Activated CD4-positive, alpha-beta memory T cell treated with anti-CD3 and anti-CD28 coated beads, Interleukin-2, amount 10 ng/mL, durations not matched to agents 7 days and 5 days (primary cell): ENCODE measurements around the gene ROCK2. TPM values are rescaled to one million over a fixed set of nuclear protein-coding genes. Genes with fewer than 3 reads are reported as not detected.

Experiments used
- CTCF ChIA-PET: fragments of 350-600 bp; sonication (Branson Sonifier 250); formaldehyde crosslinking; loops from one replicate; lab custom pipeline; 2021; ENCODE audit warnings: antibody characterized with exemption, inconsistent platforms; lab: Charles Lee
- POLR2A ChIA-PET: fragments of 350-600 bp; sonication (Branson Sonifier 250); formaldehyde crosslinking; loops from one replicate; lab custom pipeline; 2021; ENCODE audit warnings: antibody characterized with exemption; lab: Charles Lee
- DNase-seq: peaks from one replicate; pipeline ENCODE4 v3.0.0-alpha.2; 2020
- H3K27ac Mint-ChIP-seq: one replicate; pipeline ENCODE4 v1.8.0; 2021; ENCODE audit warnings: mild to moderate bottlenecking, mixed read lengths
- H3K27me3 Mint-ChIP-seq: one replicate; pipeline ENCODE4 v1.8.0; 2021; ENCODE audit warnings: mixed read lengths
- H3K36me3 Mint-ChIP-seq: one replicate; pipeline ENCODE4 v1.8.0; 2021; ENCODE audit warnings: low read depth, mixed read lengths
- H3K4me1 Mint-ChIP-seq: one replicate; pipeline ENCODE4 v1.8.0; 2021; ENCODE audit warnings: mixed read lengths
- H3K4me3 Mint-ChIP-seq: one replicate; pipeline ENCODE4 v1.8.0; 2021; ENCODE audit warnings: mild to moderate bottlenecking, mixed read lengths
- H3K9me3 Mint-ChIP-seq: one replicate; pipeline ENCODE4 v1.8.0; 2021; ENCODE audit warnings: mixed read lengths
- total RNA-seq, 2 experiments: library from RNA; stranded (reverse); gene quantifications; one replicate each; pipeline ENCODE4 v1.2.3, GENCODE V29; 2021

The ROCK2 gene
- total RNA-seq, 2 experiments from 2014 or later: 21.3 to 22.6 TPM

DNA sequence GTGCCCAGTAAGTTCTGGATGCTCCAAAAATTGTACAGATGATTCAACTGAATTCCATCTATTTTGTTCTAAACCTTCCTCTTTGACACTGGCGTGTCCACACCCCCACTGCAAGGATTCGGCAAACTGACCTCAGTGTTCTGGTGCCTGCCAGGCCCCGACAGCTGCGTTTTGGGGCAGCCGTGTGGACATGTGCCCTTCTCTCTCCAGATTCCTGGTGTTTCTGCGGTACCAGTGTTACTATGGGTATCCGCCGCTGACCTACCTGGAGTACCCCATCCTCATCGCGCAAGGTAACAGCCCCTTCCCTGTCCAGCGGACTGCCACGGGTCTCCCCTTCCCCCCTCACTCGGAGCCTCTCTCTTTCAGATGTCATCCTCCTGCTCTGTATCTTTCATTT is 184.2 kb downstream of the ROCK2 start:
- ChIA-PET CTCF (no interaction called here), POLR2A (interaction anchor here (0.9 kb wide), 1 partner anchor 185 kb away, joined by 3 read pairs; no protein-coding TSS in a partner anchor)
- Mint-ChIP-seq H3K9me3 (no peaks in the 10 kb centered on the region), H3K27ac (peak overlapping the region; percentile 96), H3K27me3 (no peaks in the 10 kb centered on the region), H3K4me3 (no peak overlapping the region), H3K36me3 (no peaks in the 10 kb centered on the region), H3K4me1 (peaks cover 31% of the 10 kb centered on the region)
- DNase-seq: no peak

GRCh38 chr2:11159574-11160170 is 184.8 kb downstream of the ROCK2 start:
- ChIA-PET POLR2A (no interaction called here), CTCF (no interaction called here)
- Mint-ChIP-seq H3K27ac (peak overlapping the region; percentile 34), H3K36me3 (no peaks in the 10 kb centered on the region), H3K27me3 (no peaks in the 10 kb centered on the region), H3K9me3 (no peaks in the 10 kb centered on the region), H3K4me1 (peaks cover 31% of the 10 kb centered on the region), H3K4me3 (no peak overlapping the region)
- DNase-seq: no peak

DNA sequence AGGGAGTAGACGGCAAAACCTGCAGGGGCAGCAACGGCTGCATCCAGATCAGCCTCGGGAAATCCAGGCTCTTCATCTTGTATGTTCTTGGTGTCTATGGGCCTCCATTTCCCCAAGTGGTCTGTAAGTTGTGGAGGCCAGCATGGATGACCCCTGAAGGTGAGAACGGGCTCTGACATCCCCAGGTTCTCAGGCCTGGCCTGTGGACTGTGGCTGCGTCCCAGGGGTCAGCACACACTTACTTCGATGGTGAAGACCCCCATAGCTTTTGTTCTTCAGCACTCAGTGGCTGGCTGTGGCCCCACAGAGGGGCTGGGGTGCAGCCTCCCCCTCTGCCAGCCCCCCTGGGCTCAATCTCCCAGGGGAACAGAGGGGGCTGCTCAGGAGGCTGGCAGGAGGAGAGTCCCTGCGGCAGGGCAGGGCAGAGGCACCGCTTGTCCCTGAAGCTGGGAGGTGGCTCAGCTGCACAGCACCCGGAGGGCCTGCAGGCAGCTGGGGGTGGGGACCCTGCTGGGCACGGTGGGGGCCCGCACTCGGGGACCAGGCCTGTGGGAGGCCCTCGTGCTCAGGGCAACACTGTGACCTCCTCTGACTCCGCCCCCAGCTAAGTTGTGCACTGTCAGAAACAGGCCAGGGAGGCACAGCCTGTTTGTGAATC is 185.4 kb downstream of the ROCK2 start:
- CTCF ChIA-PET: interaction anchor here (2.3 kb wide), 1 partner anchor 26 kb away, joined by 7 read pairs; a partner anchor contains a TSS
- Mint-ChIP-seq H3K36me3 (no peaks in the 10 kb centered on the region), H3K27ac (no peak overlapping the region), H3K4me3 (no peak overlapping the region), H3K9me3 (no peaks in the 10 kb centered on the region), H3K4me1 (peaks cover 37% of the 10 kb centered on the region), H3K27me3 (no peaks in the 10 kb centered on the region)
- DNase-seq: no peak
- POLR2A ChIA-PET: no interaction called here

- H3K4me1 Mint-ChIP-seq: peaks cover 38% of the 10 kb centered on the region
- POLR2A ChIA-PET: no interaction called here
- no peaks in the 10 kb centered on the region for H3K36me3 Mint-ChIP-seq
- no peaks in the 10 kb centered on the region for H3K9me3 Mint-ChIP-seq
- no peak for DNase-seq
- no peak overlapping the region for H3K27ac Mint-ChIP-seq
- peaks cover 1% of the 10 kb centered on the region for H3K27me3 Mint-ChIP-seq
- CTCF ChIA-PET: interaction anchor here (2.3 kb wide), 1 partner anchor 25 kb away, joined by 7 read pairs; a partner anchor contains a TSS
- H3K4me3 Mint-ChIP-seq: no peak overlapping the region
Measured at GRCh38 chr2:11157731-11158130, 186.7 kb downstream of the ROCK2 start.

DNA sequence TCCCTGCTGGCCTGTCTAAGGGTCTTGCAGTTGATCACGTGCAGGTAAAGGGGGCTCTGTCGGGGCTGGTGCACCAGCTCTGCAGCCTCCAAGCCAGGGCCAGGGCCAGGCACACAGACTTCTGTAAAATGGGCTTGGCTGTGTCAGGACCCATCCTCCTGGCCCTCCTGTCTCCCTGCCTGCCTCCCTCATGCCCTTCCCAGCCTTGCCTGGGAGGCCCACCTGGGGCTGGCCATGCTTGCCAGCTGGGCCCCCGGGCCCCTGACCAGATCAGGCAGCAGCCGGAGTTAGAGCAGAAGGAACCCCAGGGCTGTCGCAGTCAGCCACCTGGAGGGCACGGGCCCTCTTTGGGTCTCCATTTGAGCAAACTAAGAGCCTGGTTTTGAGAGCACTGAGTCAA is 187.1 kb downstream of the ROCK2 start:
- peaks cover 2% of the 10 kb centered on the region for H3K27me3 Mint-ChIP-seq

GRCh38 chr2:11156396-11157075 is 187.9 kb downstream of the ROCK2 start:
- H3K36me3 Mint-ChIP-seq: no peaks in the 10 kb centered on the region
- H3K4me3 Mint-ChIP-seq: peak overlapping the region; percentile 79
- peaks cover 33% of the 10 kb centered on the region for H3K4me1 Mint-ChIP-seq
- ChIA-PET CTCF (interaction anchor here (2.3 kb wide), 1 partner anchor 24 kb away, joined by 7 read pairs; a partner anchor contains a TSS), POLR2A (interaction anchor here (2.5 to 3.0 kb wide), 2 partner anchors 27 to 188 kb away, joined by 10 to 25 read pairs; partner anchors contain the start of gene ROCK2)
- DNase-seq: no peak
- peaks cover 6% of the 10 kb centered on the region for H3K27me3 Mint-ChIP-seq
- no peak overlapping the region for H3K27ac Mint-ChIP-seq
- H3K9me3 Mint-ChIP-seq: no peaks in the 10 kb centered on the region

More for the DNA sequence above, 187.1 kb downstream of the ROCK2 start:
- Mint-ChIP-seq H3K36me3 (no peaks in the 10 kb centered on the region), H3K4me3 (peak overlapping the region; percentile 13), H3K27ac (no peak overlapping the region), H3K9me3 (no peaks in the 10 kb centered on the region), H3K4me1 (peaks cover 38% of the 10 kb centered on the region)
- POLR2A ChIA-PET: interaction anchor here (3.0 kb wide), 1 partner anchor 187 kb away, joined by 25 read pairs; the partner anchor contains the start of gene ROCK2
- no peak for DNase-seq
- CTCF ChIA-PET: interaction anchor here (2.3 kb wide), 1 partner anchor 25 kb away, joined by 7 read pairs; a partner anchor contains a TSS

GRCh38 chr2:11155381-11156035 is 188.9 kb downstream of the ROCK2 start, which contains the start of gene SLC66A3:
Gene SLC66A3 (plus strand): TSS chr2:11155467. CDS start chr2:11155547, 80 bp downstream.
- Mint-ChIP-seq H3K27ac (peak within 1 kb of the TSS; percentile 80), H3K27me3 (peaks cover 14% of the 10 kb centered on the region), H3K9me3 (no peaks in the 10 kb centered on the region), H3K4me1 (peaks cover 26% of the 10 kb centered on the region), H3K36me3 (no peaks in the 10 kb centered on the region), H3K4me3 (peak within 1 kb of the TSS; percentile 79)
- DNase-seq: no peak
- ChIA-PET CTCF (interaction anchor here (0.9 to 1.6 kb wide), 4 partner anchors 23 to 599 kb away, joined by 3 to 8 read pairs (median 4); a partner anchor contains a TSS), POLR2A (interaction anchor here (0.6 to 3.0 kb wide), 20 partner anchors 9 to 619 kb away, joined by 3 to 25 read pairs (median 4); partner anchors contain the start of genes E2F6 and ROCK2)

- peak overlapping the region; percentile 80 for H3K27ac Mint-ChIP-seq
- CTCF ChIA-PET: interaction anchor here (0.9 to 1.6 kb wide), 4 partner anchors 22 to 599 kb away, joined by 3 to 8 read pairs (median 4); a partner anchor contains a TSS
- POLR2A ChIA-PET: interaction anchor here (0.6 to 3.0 kb wide), 19 partner anchors 9 to 620 kb away, joined by 3 to 25 read pairs (median 4); partner anchors contain the start of genes E2F6 and ROCK2
- no peaks in the 10 kb centered on the region for H3K9me3 Mint-ChIP-seq
- H3K4me1 Mint-ChIP-seq: peaks cover 21% of the 10 kb centered on the region
- peaks cover 14% of the 10 kb centered on the region for H3K27me3 Mint-ChIP-seq
- H3K36me3 Mint-ChIP-seq: no peaks in the 10 kb centered on the region
- peak; percentile 98 for DNase-seq
- H3K4me3 Mint-ChIP-seq: peak overlapping the region; percentile 74
Measured at GRCh38 chr2:11154923-11155380, 189.5 kb downstream of the ROCK2 start.

- Mint-ChIP-seq H3K9me3 (no peaks in the 10 kb centered on the region), H3K4me1 (peaks cover 20% of the 10 kb centered on the region), H3K4me3 (peak overlapping the region; percentile 74), H3K27ac (peak overlapping the region; percentile 80), H3K36me3 (no peaks in the 10 kb centered on the region), H3K27me3 (peaks cover 14% of the 10 kb centered on the region)
- POLR2A ChIA-PET: interaction anchor here (1.0 to 3.0 kb wide), 14 partner anchors 11 to 465 kb away, joined by 3 to 25 read pairs (median 4); partner anchors contain the start of genes E2F6 and ROCK2
- DNase-seq: no peak
- CTCF ChIA-PET: interaction anchor here (0.9 to 2.5 kb wide), 6 partner anchors 22 to 600 kb away, joined by 3 to 12 read pairs (median 4); a partner anchor contains a TSS
Measured at GRCh38 chr2:11154016-11154922, 190.2 kb downstream of the ROCK2 start.

DNA sequence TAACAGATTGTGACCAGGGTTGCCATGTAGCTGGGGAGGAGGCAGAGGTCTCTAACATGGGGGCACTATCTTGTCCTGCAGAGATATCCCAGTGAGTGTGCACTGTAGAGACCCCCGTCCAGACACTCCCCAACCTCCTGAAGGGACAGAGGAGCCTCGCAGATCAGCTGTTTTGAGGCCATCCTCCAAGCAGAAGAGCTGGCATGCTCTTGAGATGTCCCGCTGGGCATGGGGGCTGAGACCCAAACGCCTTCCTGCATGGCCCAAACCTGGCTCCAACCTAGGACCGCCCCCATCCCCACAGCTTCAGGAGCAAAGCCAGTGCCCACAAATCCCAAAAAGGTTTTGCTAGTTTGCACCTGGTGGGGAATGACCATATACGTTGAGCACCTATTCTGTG is 191.8 kb downstream of the ROCK2 start:
- peaks cover 20% of the 10 kb centered on the region for H3K4me1 Mint-ChIP-seq
- no peak overlapping the region for H3K4me3 Mint-ChIP-seq
- no peaks in the 10 kb centered on the region for H3K9me3 Mint-ChIP-seq
- ChIA-PET POLR2A (interaction anchor here (1.7 to 1.8 kb wide), 2 partner anchors 20 to 23 kb away, joined by 4 to 7 read pairs; a partner anchor contains a TSS), CTCF (interaction anchor here (1.9 to 2.5 kb wide), 2 partner anchors 20 to 28 kb away, joined by 5 to 12 read pairs; a partner anchor contains a TSS)
- DNase-seq: no peak
- H3K27me3 Mint-ChIP-seq: peaks cover 14% of the 10 kb centered on the region
- no peaks in the 10 kb centered on the region for H3K36me3 Mint-ChIP-seq
- no peak overlapping the region for H3K27ac Mint-ChIP-seq

- CTCF ChIA-PET: interaction anchor here (0.7 kb wide), 1 partner anchor 30 kb away, joined by 3 read pairs; no protein-coding TSS in a partner anchor
- Mint-ChIP-seq H3K27me3 (peaks cover 22% of the 10 kb centered on the region), H3K4me1 (no peaks in the 10 kb centered on the region), H3K4me3 (no peak overlapping the region), H3K9me3 (no peaks in the 10 kb centered on the region), H3K27ac (no peak overlapping the region), H3K36me3 (no peaks in the 10 kb centered on the region)
- no peak for DNase-seq
- POLR2A ChIA-PET: interaction anchor here (1.3 kb wide), 1 partner anchor 14 kb away, joined by 3 read pairs; no protein-coding TSS in a partner anchor
Measured at GRCh38 chr2:11147263-11147662, 197.2 kb downstream of the ROCK2 start.
